HG03442 (cell line): ENCODE data around the gene CYP8B1.
"Not testable (repeated sequence)": the region's sequence is repeated elsewhere in the genome, so short reads cannot be mapped to it uniquely, and the experiment has no call there.

Experiments
- ATAC-seq: cut with Tn5 transposase; IDR thresholded peaks from one replicate; pipeline ENCODE4 v1.9.1; 2021; ENCODE audit warnings: mild to moderate bottlenecking, moderate library complexity; ENCODE audit not compliant: unreplicated experiment

CYP8B1 gene

GRCh38 chr3:42887084-42887483 is 11.4 kb upstream of the CYP8B1 start:
- ATAC-seq: no peak

- no peak for ATAC-seq
These were observed 10.7 kb upstream of the CYP8B1 start for GRCh38 chr3:42886294-42886822.

GRCh38 chr3:42884324-42884723 is 8.6 kb upstream of the CYP8B1 start:
- no peak for ATAC-seq

- ATAC-seq: not testable (repeated sequence)
These were observed 7.7 kb upstream of the CYP8B1 start for GRCh38 chr3:42883251-42883930.

GRCh38 chr3:42880601-42881451 is 5.1 kb upstream of the CYP8B1 start:
- ATAC-seq: peak; percentile 98

GRCh38 chr3:42880183-42880582 is 4.5 kb upstream of the CYP8B1 start:
- no peak for ATAC-seq

- ATAC-seq: no peak
These were observed 2.2 kb upstream of the CYP8B1 start for GRCh38 chr3:42877881-42878280.

- no peak for ATAC-seq
These were observed 1.5 kb upstream of the CYP8B1 start for GRCh38 chr3:42876940-42877720.

GRCh38 chr3:42876401-42876800 is 722 bp upstream of the CYP8B1 start:
- ATAC-seq: no peak

- ATAC-seq: no peak
These were observed 930 bp downstream of the CYP8B1 start for GRCh38 chr3:42874749-42875148.

GRCh38 chr3:42873221-42873982 is 2.3 kb downstream of the CYP8B1 start:
- no peak for ATAC-seq

GRCh38 chr3:42872718-42873117 is 3.0 kb downstream of the CYP8B1 start:
- no peak for ATAC-seq

- ATAC-seq: no peak
These were observed 4.0 kb downstream of the CYP8B1 start for GRCh38 chr3:42871592-42872196.

- no peak for ATAC-seq
These were observed 6.8 kb downstream of the CYP8B1 start for GRCh38 chr3:42868841-42869240.

- ATAC-seq: no peak
These were observed 8.5 kb downstream of the CYP8B1 start for GRCh38 chr3:42867138-42867537.

- ATAC-seq: no peak
These were observed 10.4 kb downstream of the CYP8B1 start for GRCh38 chr3:42865256-42865655.

- no peak for ATAC-seq
These were observed 11.2 kb downstream of the CYP8B1 start for GRCh38 chr3:42864321-42864950.

- ATAC-seq: no peak
These were observed 19.1 kb downstream of the CYP8B1 start for GRCh38 chr3:42856544-42856943.

- no peak for ATAC-seq
These were observed 19.9 kb downstream of the CYP8B1 start for GRCh38 chr3:42855547-42856380.
